Neuronal stem cell (in vitro differentiated cells): Measurements from ENCODE around the gene ZAP70.

Experiments used
- DNase-seq: peaks from one replicate; pipeline ENCODE4 v3.0.0-alpha.2; 2013; ENCODE audit warnings: low spot score
- H2AFZ ChIP-seq: one replicate; pipeline ENCODE4 v1.6.1; 2013; ENCODE audit warnings: mild to moderate bottlenecking, low read length, inconsistent platforms
- H2AK5ac ChIP-seq: 2 replicates; pipeline ENCODE4 v1.6.1; 2013; ENCODE audit warnings: low read depth, mild to moderate bottlenecking, inconsistent platforms, low read length, moderate library complexity, mixed read lengths
- H2BK120ac ChIP-seq: 2 replicates; pipeline ENCODE4 v1.6.1; 2013; ENCODE audit warnings: low read depth, mild to moderate bottlenecking, inconsistent platforms, low read length, moderate library complexity, mixed read lengths
- H2BK12ac ChIP-seq: one replicate; pipeline ENCODE4 v1.6.1; 2013; ENCODE audit warnings: low read length, inconsistent platforms
- H2BK15ac ChIP-seq: 2 replicates; pipeline ENCODE4 v1.6.1; 2013; ENCODE audit warnings: mild to moderate bottlenecking, low read length, inconsistent platforms, mixed read lengths
- H2BK5ac ChIP-seq: one replicate; pipeline ENCODE4 v1.6.1; 2013; ENCODE audit warnings: inconsistent platforms, mild to moderate bottlenecking, low read length, moderate library complexity
- H3K14ac ChIP-seq: one replicate; pipeline ENCODE4 v1.6.1; 2013; ENCODE audit warnings: low read length, inconsistent platforms
- H3K18ac ChIP-seq: 2 replicates; pipeline ENCODE4 v1.6.1; 2013; ENCODE audit warnings: low read length, inconsistent platforms
- H3K23ac ChIP-seq: 2 replicates; pipeline ENCODE4 v1.6.1; 2013; ENCODE audit warnings: low read depth, mild to moderate bottlenecking, mixed read lengths, low read length, inconsistent platforms; ENCODE audit not compliant: poor library complexity
- H3K27ac ChIP-seq: replicated peaks from 3 replicates; pipeline ENCODE4 v1.5.1; 2013; ENCODE audit warnings: low read length, inconsistent platforms
- H3K27me3 ChIP-seq, 3 experiments: 2 replicates each; pipeline ENCODE4 v1.6.1; 2013; ENCODE audit warnings: low read length in 3 of 3, mild to moderate bottlenecking in 2 of 3, inconsistent platforms in 1 of 3, low read depth in 1 of 3, mixed read lengths in 1 of 3, moderate library complexity in 1 of 3; ENCODE audit not compliant: control insufficient read depth in 3 of 3, insufficient read depth in 3 of 3
- H3K36me3 ChIP-seq, 2 donors: replicated peaks in 1 of 2; 2 replicates each; pipeline ENCODE4 v1.6.1; 2013; ENCODE audit warnings: low read length in 2 of 2; ENCODE audit not compliant: control insufficient read depth in 2 of 2, insufficient read depth in 2 of 2
- H3K4ac ChIP-seq: 2 replicates; pipeline ENCODE4 v1.6.1; 2013; ENCODE audit warnings: inconsistent platforms, mild to moderate bottlenecking, low read length, moderate library complexity
- H3K4me1 ChIP-seq, 2 donors: 1 replicate in 1 of 2; 2 replicates in 1 of 2; pipeline ENCODE4 v1.6.1; 2013; ENCODE audit warnings: low read length in 2 of 2, low read depth in 1 of 2; ENCODE audit not compliant: control insufficient read depth in 2 of 2, insufficient read depth in 1 of 2
- H3K4me2 ChIP-seq: one replicate; pipeline ENCODE4 v1.6.1; 2013; ENCODE audit warnings: mild to moderate bottlenecking, low read length, inconsistent platforms; ENCODE audit not compliant: insufficient read depth, poor library complexity, severe bottlenecking
- H3K4me3 ChIP-seq, 2 donors: 2 replicates each; pipeline ENCODE4 v1.5.1; 2013; ENCODE audit warnings: low read length in 2 of 2, mild to moderate bottlenecking in 2 of 2, inconsistent platforms in 1 of 2, moderate library complexity in 1 of 2
- H3K79me1 ChIP-seq: one replicate; pipeline ENCODE4 v1.6.1; 2013; ENCODE audit warnings: low read depth, mild to moderate bottlenecking, inconsistent platforms, low read length, moderate library complexity
- H3K9ac ChIP-seq: one replicate; pipeline ENCODE4 v1.6.1; 2013; ENCODE audit warnings: mild to moderate bottlenecking, low read depth, low read length, inconsistent platforms; ENCODE audit not compliant: poor library complexity
- H3K9me3 ChIP-seq, 2 donors: replicated peaks in 1 of 2; 2 replicates each; pipeline versions ENCODE3 to v1.6.1; 2013; ENCODE audit warnings: low read length in 2 of 2, mild to moderate bottlenecking in 2 of 2, inconsistent platforms in 1 of 2, low read depth in 1 of 2, mixed read lengths in 1 of 2, moderate library complexity in 1 of 2; ENCODE audit not compliant: control insufficient read depth in 2 of 2, insufficient read depth in 1 of 2
- H4K8ac ChIP-seq: one replicate; pipeline ENCODE4 v1.6.1; 2013; ENCODE audit warnings: low read depth, mild to moderate bottlenecking, inconsistent platforms, low read length, moderate library complexity
- H4K91ac ChIP-seq: one replicate; pipeline ENCODE4 v1.6.1; 2013; ENCODE audit warnings: low read length, low read depth, mild to moderate bottlenecking, inconsistent platforms; ENCODE audit not compliant: poor library complexity
- WGBS, 2 donors: extraction: QIAGEN DNeasy Blood & Tissue Kit; methylation state at CpG; one replicate each; pipeline ENCODE4 v1.1.7; 2013; ENCODE audit warnings: missing lambda C conversion rate in 2 of 2, mixed read lengths in 1 of 2; ENCODE audit not compliant: insufficient read length in 2 of 2, insufficient replicate concordance in 1 of 2; ENCODE audit errors: extremely low coverage in 2 of 2; 5-methylcytosine and 5-hydroxymethylcytosine counted together

The ZAP70 gene

GRCh38 chr2:97724501-97724900, 11.1 kb downstream of the ZAP70 start:
- no peaks in the 10 kb centered on the region for H3K36me3 ChIP-seq
- H3K79me1 ChIP-seq: no peaks in the 10 kb centered on the region
- H3K23ac ChIP-seq: peak overlapping the region; percentile 47
- no peaks in the 10 kb centered on the region for H3K27me3 ChIP-seq
- H2BK5ac ChIP-seq: no peak overlapping the region
- H3K9me3 ChIP-seq: peaks cover 0 to 2% of the 10 kb centered on the region in 2 donors
- no peak overlapping the region for H3K4me2 ChIP-seq
- H3K4me3 ChIP-seq: no peak overlapping the region
- H3K18ac ChIP-seq: no peak overlapping the region
- no peak for DNase-seq
- H2BK15ac ChIP-seq: no peak overlapping the region
- no CpG with 5 or more reads among the region's 17 CpGs for WGBS, 2 donors
- H4K8ac ChIP-seq: peak overlapping the region; percentile 26
- H3K14ac ChIP-seq: peak overlapping the region; percentile 6
- H2BK120ac ChIP-seq: no peak overlapping the region
- H2AFZ ChIP-seq: no peak overlapping the region
- no peak overlapping the region for H3K27ac ChIP-seq
- no peak overlapping the region for H3K9ac ChIP-seq
- H3K4ac ChIP-seq: no peak overlapping the region
- H2AK5ac ChIP-seq: peak overlapping the region; percentile 40
- no peak overlapping the region for H4K91ac ChIP-seq
- H2BK12ac ChIP-seq: no peak overlapping the region
- H3K4me1 ChIP-seq: no peaks in the 10 kb centered on the region

GRCh38 chr2:97724946-97725688, 11.7 kb downstream of the ZAP70 start:
- H4K91ac ChIP-seq: no peak overlapping the region
- no peak overlapping the region for H2BK5ac ChIP-seq
- no peak overlapping the region for H2AK5ac ChIP-seq
- DNase-seq: no peak
- no peaks in the 10 kb centered on the region for H3K27me3 ChIP-seq
- peak overlapping the region; percentile 27 for H3K14ac ChIP-seq
- H3K18ac ChIP-seq: peak overlapping the region; percentile 66
- no peaks in the 10 kb centered on the region for H3K79me1 ChIP-seq
- no peak overlapping the region for H2BK120ac ChIP-seq
- H2BK15ac ChIP-seq: no peak overlapping the region
- H3K9ac ChIP-seq: no peak overlapping the region
- H3K23ac ChIP-seq: peak overlapping the region; percentile 92
- no peak overlapping the region for H3K27ac ChIP-seq
- H3K4me1 ChIP-seq: no peaks in the 10 kb centered on the region
- peak overlapping the region; percentile 26 for H4K8ac ChIP-seq
- H3K4me2 ChIP-seq: no peak overlapping the region
- H2BK12ac ChIP-seq: no peak overlapping the region
- no CpG with 5 or more reads among the region's 31 CpGs for WGBS, 2 donors
- H3K36me3 ChIP-seq: no peaks in the 10 kb centered on the region
- no peak overlapping the region for H3K4ac ChIP-seq
- no peak overlapping the region for H2AFZ ChIP-seq
- H3K4me3 ChIP-seq: no peak overlapping the region
- peaks cover 0 to 2% of the 10 kb centered on the region in 2 donors for H3K9me3 ChIP-seq

GRCh38 chr2:97726261-97727064, 13.1 kb downstream of the ZAP70 start:
- Histone ChIP-seq H2AFZ (no peak overlapping the region), H3K9ac (no peak overlapping the region), H3K9me3 (peaks cover 0 to 3% of the 10 kb centered on the region in 2 donors), H3K79me1 (no peaks in the 10 kb centered on the region), H4K8ac (no peak overlapping the region), H2BK12ac (no peak overlapping the region), H3K23ac (no peak overlapping the region), H3K4me1 (no peaks in the 10 kb centered on the region), H3K27me3 (no peaks in the 10 kb centered on the region), H3K4me3 (no peak overlapping the region), H3K27ac (no peak overlapping the region), H2BK5ac (no peak overlapping the region), H3K4me2 (no peak overlapping the region), H3K36me3 (no peaks in the 10 kb centered on the region), H3K14ac (no peak overlapping the region), H4K91ac (no peak overlapping the region), H3K4ac (no peak overlapping the region), H2BK15ac (no peak overlapping the region), H3K18ac (no peak overlapping the region), H2BK120ac (no peak overlapping the region), H2AK5ac (no peak overlapping the region)
- no peak for DNase-seq
- WGBS, 2 donors: no CpG with 5 or more reads among the region's 4 CpGs

DNA sequence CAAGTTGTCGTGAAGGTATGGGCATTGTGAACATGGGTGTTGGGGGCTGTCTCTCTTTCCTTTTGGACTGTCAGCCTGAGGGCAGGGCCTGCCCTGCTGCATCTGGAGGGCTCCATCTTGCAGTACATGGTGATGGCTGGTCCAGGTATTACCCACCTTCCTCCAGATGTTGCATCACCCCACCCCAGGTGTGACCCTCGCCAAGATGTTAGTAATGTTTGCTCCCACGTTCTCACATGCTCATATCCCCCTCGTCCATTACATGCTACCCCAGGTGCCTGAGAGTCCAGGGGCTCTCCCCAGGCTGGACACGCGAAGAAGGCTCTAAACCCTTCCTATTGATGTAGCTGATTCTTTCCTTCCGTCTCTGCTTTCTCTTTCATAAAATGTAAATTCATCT, 13.9 kb downstream of the ZAP70 start:
- H4K91ac ChIP-seq: no peak overlapping the region
- H2BK120ac ChIP-seq: no peak overlapping the region
- WGBS, 2 donors: no CpG with 5 or more reads among the region's 7 CpGs
- H3K9ac ChIP-seq: no peak overlapping the region
- no peak overlapping the region for H2BK12ac ChIP-seq
- H3K27ac ChIP-seq: no peak overlapping the region
- H3K4me2 ChIP-seq: no peak overlapping the region
- no peak overlapping the region for H3K4me3 ChIP-seq
- no peak overlapping the region for H2AFZ ChIP-seq
- H2AK5ac ChIP-seq: no peak overlapping the region
- H4K8ac ChIP-seq: no peak overlapping the region
- no peak overlapping the region for H3K23ac ChIP-seq
- H3K79me1 ChIP-seq: no peaks in the 10 kb centered on the region
- no peak overlapping the region for H3K14ac ChIP-seq
- H3K18ac ChIP-seq: no peak overlapping the region
- no peak overlapping the region for H3K4ac ChIP-seq
- H3K4me1 ChIP-seq: no peaks in the 10 kb centered on the region
- no peak overlapping the region for H2BK15ac ChIP-seq
- DNase-seq: no peak
- H3K27me3 ChIP-seq: no peaks in the 10 kb centered on the region
- H3K9me3 ChIP-seq: peaks cover 0 to 3% of the 10 kb centered on the region in 2 donors
- H2BK5ac ChIP-seq: no peak overlapping the region
- H3K36me3 ChIP-seq: no peaks in the 10 kb centered on the region
